HepG2 (cell line): ENCODE measurements around the gene AP1G1. TPM values are rescaled to one million over a fixed set of nuclear protein-coding genes. Genes with fewer than 3 reads are reported as not detected.

Source experiments
- CENPBD1 ChIP-seq: sonication (generic); formaldehyde crosslinking; IDR thresholded peaks from 2 replicates; pipeline ENCODE4 v1.8.0; 2022; ENCODE audit warnings: missing genetic modification reagents, low read depth, mild to moderate bottlenecking, borderline replicate concordance
- EP300 ChIP-seq, 3 experiments: sonication (generic) in 1 of 3; formaldehyde crosslinking in 1 of 3; IDR thresholded peaks; 2 replicates each; pipeline versions ENCODE4 v1.5.1 to v1.6.1; 2011 to 2020; ENCODE audit warnings: low read depth in 2 of 3, low read length in 2 of 3, borderline replicate concordance in 1 of 3, improper control_type of control experiment in 1 of 3, mild to moderate bottlenecking in 1 of 3, missing genetic modification reagents in 1 of 3, moderate library complexity in 1 of 3
- ESRRA ChIP-seq: sonication (generic); formaldehyde crosslinking; IDR thresholded peaks from 2 replicates; pipeline ENCODE4 v1.5.1; 2020; ENCODE audit warnings: mild to moderate bottlenecking, low read depth, missing genetic modification reagents
- FLYWCH1 ChIP-seq: sonication (generic); formaldehyde crosslinking; IDR thresholded peaks from 2 replicates; pipeline ENCODE4 v1.8.1; 2023; ENCODE audit warnings: mild to moderate bottlenecking, missing genetic modification reagents
- GMEB2 ChIP-seq: IDR thresholded peaks from 2 replicates; pipeline ENCODE4 v1.6.1; 2016; ENCODE audit warnings: missing biosample characterization, missing genetic modification reagents, low read depth
- GTF3A ChIP-seq: sonication (generic); formaldehyde crosslinking; conservative IDR thresholded peaks from 2 replicates; pipeline ENCODE4 v1.4.0; 2020; ENCODE audit warnings: mild to moderate bottlenecking, missing genetic modification reagents
- HES4 ChIP-seq: sonication (generic); formaldehyde crosslinking; IDR thresholded peaks from 2 replicates; pipeline ENCODE4 v1.9.0; 2021; ENCODE audit warnings: mild to moderate bottlenecking, missing genetic modification reagents, borderline replicate concordance
- HMG20B ChIP-seq: conservative IDR thresholded peaks from 2 replicates; pipeline ENCODE4 v1.6.1; 2016; ENCODE audit warnings: missing genetic modification reagents, missing compliant biosample characterization
- HOXA3 ChIP-seq: sonication (generic); formaldehyde crosslinking; IDR thresholded peaks from 2 replicates; pipeline ENCODE4 v1.5.0; 2020; ENCODE audit warnings: missing genetic modification reagents
- KAT2B ChIP-seq: fragments of 150-350 bp; IDR thresholded peaks from 2 replicates; pipeline ENCODE4 v1.6.1; 2014; ENCODE audit warnings: low read depth, low read length, borderline replicate concordance
- MAFK ChIP-seq, 2 experiments: IDR thresholded peaks in 1 of 2; conservative IDR thresholded peaks in 1 of 2; 2 replicates each; pipeline ENCODE4 v1.6.1; 2011; ENCODE audit warnings: improper control_type of control experiment in 2 of 2, low read length in 2 of 2
- MED1 ChIP-seq: sonication (generic); formaldehyde crosslinking; IDR thresholded peaks from 2 replicates; pipeline ENCODE4 v1.4.0; 2020; ENCODE audit warnings: missing genetic modification reagents
- NCOA1 ChIP-seq: sonication (generic); formaldehyde crosslinking; IDR thresholded peaks from 2 replicates; pipeline ENCODE4 v1.9.0; 2021; ENCODE audit warnings: missing genetic modification reagents
- NFE2L2 ChIP-seq: fragments of 150-350 bp; IDR thresholded peaks from 2 replicates; pipeline ENCODE4 v1.6.1; 2014; ENCODE audit warnings: low read length
- NFKB2 ChIP-seq: sonication (generic); formaldehyde crosslinking; IDR thresholded peaks from 2 replicates; pipeline ENCODE4 v1.4.0; 2020; ENCODE audit warnings: missing genetic modification reagents, borderline replicate concordance
- RAD51 ChIP-seq: fragments of 450-650 bp; IDR thresholded peaks from 2 replicates; pipeline ENCODE4 v1.6.1; 2016; ENCODE audit warnings: borderline replicate concordance
- REL ChIP-seq: sonication (generic); formaldehyde crosslinking; conservative IDR thresholded peaks from 2 replicates; pipeline ENCODE4 v1.8.0; 2022; ENCODE audit warnings: mild to moderate bottlenecking, missing genetic modification reagents, moderate library complexity
- SNAPC2 ChIP-seq: sonication (generic); formaldehyde crosslinking; IDR thresholded peaks from 2 replicates; pipeline ENCODE4 v1.8.1; 2022; ENCODE audit warnings: mild to moderate bottlenecking, missing genetic modification reagents
- SOX6 ChIP-seq, 2 experiments: fragments of 450-650 bp in 1 of 2; sonication (generic) in 1 of 2; formaldehyde crosslinking in 1 of 2; IDR thresholded peaks; 2 replicates each; pipeline versions ENCODE4 v1.4.0 to v1.6.1; 2017 to 2020; ENCODE audit warnings: antibody characterized with exemption in 1 of 2, mild to moderate bottlenecking in 1 of 2, missing genetic modification reagents in 1 of 2
- THAP9 ChIP-seq: sonication (generic); formaldehyde crosslinking; IDR thresholded peaks from 2 replicates; pipeline ENCODE4; 2020; ENCODE audit warnings: missing genetic modification reagents, mild to moderate bottlenecking, borderline replicate concordance
- TRIM24 ChIP-seq: sonication (generic); formaldehyde crosslinking; IDR thresholded peaks from 2 replicates; pipeline ENCODE4 v1.8.0; 2022; ENCODE audit warnings: mild to moderate bottlenecking, missing genetic modification reagents
- ZNF468 ChIP-seq: sonication (generic); formaldehyde crosslinking; IDR thresholded peaks from 2 replicates; pipeline ENCODE4 v1.8.0; 2022; ENCODE audit warnings: mild to moderate bottlenecking, moderate library complexity, missing genetic modification reagents
- ZNF772 ChIP-seq: sonication (generic); formaldehyde crosslinking; IDR thresholded peaks from 2 replicates; pipeline ENCODE4 v1.5.0; 2020; ENCODE audit warnings: mild to moderate bottlenecking, missing genetic modification reagents
- polyA plus RNA-seq, 8 experiments: library from polyadenylated mRNA; depleted of rRNA in 3 of 8; stranded (reverse) in 7 of 8; unstranded in 1 of 8; fragments of >200 nt; fragmentation: Illumina TruSeq in 4 of 8; extraction: Trizol in 4 of 8; gene quantifications; 2 replicates each; pipeline versions ENCODE4 v1.2.1 to v1.2.3, GENCODE V29; 2011 to 2016; ENCODE audit warnings: low read depth in 4 of 8, missing spikeins in 1 of 8, mixed read lengths in 1 of 8; ENCODE audit not compliant: insufficient read depth in 1 of 8
- total RNA-seq, 5 experiments: library from RNA; depleted of rRNA; stranded (reverse); fragments of >200 nt; fragmentation: Illumina TruSeq; extraction: Trizol; gene quantifications; 2 replicates each; pipeline ENCODE4 v1.2.3, GENCODE V29; 2016; ENCODE audit warnings: low read depth in 1 of 5
- TF ChIP-seq, protein P1 (sequence below): sonication (generic); formaldehyde crosslinking; IDR thresholded peaks from 2 replicates; pipeline ENCODE4 v1.8.1; 2023; ENCODE audit warnings: missing genetic modification reagents, inconsistent platforms, borderline replicate concordance

The AP1G1 gene
- total and polyA plus RNA-seq, 2 of the 13 experiments (the other 11 are each of a cell fraction or from before 2014, with no cell fraction given): 62.2 to 66.2 TPM

- TF ChIP-seq MED1 (CRISPR knock-in tag): peak; percentile 51; the same call in 1 of the 2 replicates
- peak; percentile 78; the same call in 1 of the 2 replicates for TF ChIP-seq HES4
- no peak for TF ChIP-seq FLYWCH1 (CRISPR knock-in tag)
- TF ChIP-seq RAD51: no peak
- TF ChIP-seq HMG20B (CRISPR knock-in tag): no peak
- TF ChIP-seq HOXA3: no peak
- TF ChIP-seq ZNF468: no peak
- TF ChIP-seq KAT2B: no peak
- TF ChIP-seq ZNF772 (CRISPR knock-in tag): no peak
- no peak for TF ChIP-seq NFE2L2
- no peak for TF ChIP-seq GMEB2 (CRISPR knock-in tag)
- TF ChIP-seq REL (CRISPR knock-in tag): no peak
- no peak for TF ChIP-seq EP300 (IDR thresholded peaks at IDR 0.05; ENCODE audit: low read depth in 2 of 2, low read length in 2 of 2)
- no peak for TF ChIP-seq EP300 (CRISPR knock-in tag; IDR thresholded peaks at IDR 0.05; ENCODE audit: borderline replicate concordance)
- TF ChIP-seq THAP9: no peak
- TF ChIP-seq ESRRA (CRISPR knock-in tag): peak; percentile 48; the same call in 1 of the 2 replicates
- no peak for TF ChIP-seq SOX6 (IDR thresholded peaks at IDR 0.05)
- TF ChIP-seq SOX6 (CRISPR knock-in tag; IDR thresholded peaks at IDR 0.05): 0 out of 2 replicates have a peak, but pooled peaks have one; percentile 13
- TF ChIP-seq TRIM24 (CRISPR knock-in tag): no peak
- no peak for TF ChIP-seq MAFK (conservative IDR thresholded peaks at IDR 0.05 in 1 of 2, IDR thresholded peaks at IDR 0.05 in 1 of 2; ENCODE audit: low read length in 2 of 2)
- no peak for TF ChIP-seq GTF3A (CRISPR knock-in tag)
- no peak for TF ChIP-seq NCOA1 (CRISPR knock-in tag)
- TF ChIP-seq NFKB2: peak; percentile 43; the same call in 1 of the 2 replicates
- TF ChIP-seq SNAPC2 (CRISPR knock-in tag): no peak
- TF ChIP-seq, protein P1, sequence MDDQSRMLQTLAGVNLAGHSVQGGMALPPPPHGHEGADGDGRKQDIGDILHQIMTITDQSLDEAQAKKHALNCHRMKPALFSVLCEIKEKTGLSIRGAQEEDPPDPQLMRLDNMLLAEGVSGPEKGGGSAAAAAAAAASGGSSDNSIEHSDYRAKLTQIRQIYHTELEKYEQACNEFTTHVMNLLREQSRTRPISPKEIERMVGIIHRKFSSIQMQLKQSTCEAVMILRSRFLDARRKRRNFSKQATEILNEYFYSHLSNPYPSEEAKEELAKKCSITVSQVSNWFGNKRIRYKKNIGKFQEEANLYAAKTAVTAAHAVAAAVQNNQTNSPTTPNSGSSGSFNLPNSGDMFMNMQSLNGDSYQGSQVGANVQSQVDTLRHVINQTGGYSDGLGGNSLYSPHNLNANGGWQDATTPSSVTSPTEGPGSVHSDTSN (CRISPR knock-in tag): no peak
- no peak; the same call in 1 of the 2 replicates for TF ChIP-seq CENPBD1 (CRISPR knock-in tag)
These were observed 84.9 kb downstream of the AP1G1 start (continued) for GRCh38 chr16:71723537-71724319.
